GM23338 (cell line): ENCODE results near the gene MBLAC1. TPM values are rescaled to one million over a fixed set of nuclear protein-coding genes. Genes with fewer than 3 reads are reported as not detected.
"Not testable (repeated sequence)": the region's sequence is repeated elsewhere in the genome, so short reads cannot be mapped to it uniquely, and the experiment has no call there.

Source experiments
- ATAC-seq: fragments of 200-7000 bp; cut with Tn5 transposase; 3 replicates; pipeline ENCODE4 v1.9.1; 2020
- DNase-seq: peaks from one replicate; pipeline ENCODE4 v3.0.0-alpha.2; 2015; ENCODE audit warnings: low spot score
- H2AFZ ChIP-seq: fragments of 200-600 bp; sonication (generic); 2 replicates; pipeline ENCODE4 v1.8.0; 2016; ENCODE audit warnings: antibody characterized with exemption, mild to moderate bottlenecking, moderate library complexity
- H3F3A ChIP-seq: fragments of 200-600 bp; sonication (generic); replicated peaks from 2 replicates; pipeline ENCODE4 v1.8.0; 2017; ENCODE audit warnings: antibody characterized with exemption, mixed run types, low read depth
- H3K27ac ChIP-seq: fragments of 200-600 bp; sonication (generic); 2 replicates; pipeline ENCODE4 v1.6.1; 2016; ENCODE audit warnings: low read depth
- H3K27me3 ChIP-seq: fragments of 200-600 bp; sonication (generic); 2 replicates; pipeline ENCODE4 v1.8.0; 2016; ENCODE audit warnings: mild to moderate bottlenecking, mixed run types, moderate library complexity; ENCODE audit not compliant: insufficient read depth
- H3K36me3 ChIP-seq: fragments of 200-600 bp; sonication (generic); 2 replicates; pipeline ENCODE4 v1.8.0; 2016; ENCODE audit warnings: mild to moderate bottlenecking; ENCODE audit not compliant: insufficient read depth
- H3K4me1 ChIP-seq: fragments of 200-600 bp; sonication (generic); 2 replicates; pipeline ENCODE4 v1.8.0; 2016; ENCODE audit warnings: mild to moderate bottlenecking, moderate library complexity; ENCODE audit not compliant: insufficient read depth
- H3K4me2 ChIP-seq: fragments of 200-600 bp; sonication (generic); 2 replicates; pipeline ENCODE4 v1.7.1; 2017; ENCODE audit warnings: mixed run types
- H3K4me3 ChIP-seq: fragments of 200-600 bp; sonication (generic); 2 replicates; pipeline ENCODE4 v1.6.1; 2016; ENCODE audit warnings: mixed run types
- H3K79me2 ChIP-seq: fragments of 200-600 bp; sonication (generic); replicated peaks from 2 replicates; pipeline ENCODE4 v1.8.0; 2017; ENCODE audit warnings: mild to moderate bottlenecking; ENCODE audit not compliant: insufficient read depth
- H3K9me2 ChIP-seq: fragments of 200-600 bp; sonication (generic); 2 replicates; pipeline ENCODE4 v1.8.0; 2017; ENCODE audit not compliant: insufficient read depth
- H4K20me1 ChIP-seq: fragments of 200-600 bp; sonication (generic); replicated peaks from 2 replicates; pipeline ENCODE4 v1.8.0; 2017; ENCODE audit warnings: mild to moderate bottlenecking; ENCODE audit not compliant: insufficient read depth
- H3K27ac Mint-ChIP-seq: 2 replicates; pipeline ENCODE4 v1.8.0; 2020; ENCODE audit warnings: inconsistent platforms, mild to moderate bottlenecking, moderate library complexity, mixed read lengths
- H3K27me3 Mint-ChIP-seq: 3 replicates; pipeline ENCODE4 v1.8.0; 2022; ENCODE audit warnings: low read depth, mild to moderate bottlenecking, moderate library complexity, mixed read lengths, inconsistent platforms; ENCODE audit not compliant: insufficient read depth, poor library complexity
- H3K36me3 Mint-ChIP-seq: 3 replicates; pipeline ENCODE4 v1.8.0; 2021; ENCODE audit warnings: low read depth, mild to moderate bottlenecking, inconsistent platforms, moderate library complexity, mixed read lengths
- H3K4me1 Mint-ChIP-seq: 3 replicates; pipeline ENCODE4 v1.8.0; 2020; ENCODE audit warnings: mild to moderate bottlenecking, inconsistent platforms, mixed read lengths
- H3K4me3 Mint-ChIP-seq: 3 replicates; pipeline ENCODE4 v1.8.0; 2021; ENCODE audit warnings: moderate library complexity, mild to moderate bottlenecking, inconsistent platforms, mixed read lengths
- H3K9me3 Mint-ChIP-seq: 3 replicates; pipeline ENCODE4 v1.8.0; 2020; ENCODE audit warnings: moderate library complexity, mild to moderate bottlenecking, inconsistent platforms, mixed read lengths
- CREB1 ChIP-seq: fragments of 250-450 bp; sonication (Bioruptor Pico); IDR thresholded peaks from 2 replicates; pipeline ENCODE4 v1.5.0; 2020; ENCODE audit warnings: low read depth, mild to moderate bottlenecking, moderate library complexity
- EZH2phosphoT487 ChIP-seq: fragments of 200-600 bp; sonication (generic); IDR thresholded peaks from one replicate; pipeline ENCODE4 v1.8.1; 2018; ENCODE audit warnings: antibody characterized with exemption; ENCODE audit not compliant: unreplicated experiment
- JUNB ChIP-seq: IDR thresholded peaks from one replicate; pipeline ENCODE4 v1.6.1; 2016; ENCODE audit warnings: antibody characterized with exemption; ENCODE audit not compliant: unreplicated experiment
- POLR2AphosphoS5 ChIP-seq: IDR thresholded peaks from 2 replicates; pipeline ENCODE4 v1.6.1; 2016; ENCODE audit warnings: antibody characterized with exemption, low read depth
- REST ChIP-seq: IDR thresholded peaks from one replicate; pipeline ENCODE4 v1.6.1; 2018; ENCODE audit warnings: antibody characterized with exemption; ENCODE audit not compliant: unreplicated experiment
- STAT1 ChIP-seq: IDR thresholded peaks from one replicate; pipeline ENCODE4 v1.6.1; 2016; ENCODE audit warnings: antibody characterized with exemption; ENCODE audit not compliant: unreplicated experiment
- ZNF331 ChIP-seq: fragments of 250-450 bp; sonication (Bioruptor Pico); IDR thresholded peaks from 2 replicates; pipeline ENCODE4 v1.5.0; 2020; ENCODE audit warnings: low read depth, mild to moderate bottlenecking, moderate library complexity
- polyA plus RNA-seq: library from polyadenylated mRNA; unstranded; fragments of >200 nt; fragmentation: Nextera tagmentation; extraction: Ambion mirVana; gene quantifications from 2 replicates; pipeline ENCODE4 v1.2.1, GENCODE V29; 2016
- total RNA-seq: library from RNA; depleted of rRNA; stranded (reverse); fragments of >200 nt; shearing (Covaris generic); gene quantifications from 2 replicates; pipeline ENCODE4 v1.2.3, GENCODE V29; 2014
- TF ChIP-seq, protein P1 (sequence below): fragments of 250-450 bp; sonication (Bioruptor Pico); IDR thresholded peaks from 2 replicates; pipeline ENCODE4 v1.5.0; 2020; ENCODE audit warnings: mild to moderate bottlenecking, moderate library complexity

The MBLAC1 gene
- total and polyA plus RNA-seq, 2 experiments from 2014 or later, result 2.7 to 5.7 TPM

- not testable (repeated sequence) for H3K4me3 ChIP-seq
Measured at GRCh38 chr7:100146350-100146749, 19.6 kb downstream of the MBLAC1 start.

DNA sequence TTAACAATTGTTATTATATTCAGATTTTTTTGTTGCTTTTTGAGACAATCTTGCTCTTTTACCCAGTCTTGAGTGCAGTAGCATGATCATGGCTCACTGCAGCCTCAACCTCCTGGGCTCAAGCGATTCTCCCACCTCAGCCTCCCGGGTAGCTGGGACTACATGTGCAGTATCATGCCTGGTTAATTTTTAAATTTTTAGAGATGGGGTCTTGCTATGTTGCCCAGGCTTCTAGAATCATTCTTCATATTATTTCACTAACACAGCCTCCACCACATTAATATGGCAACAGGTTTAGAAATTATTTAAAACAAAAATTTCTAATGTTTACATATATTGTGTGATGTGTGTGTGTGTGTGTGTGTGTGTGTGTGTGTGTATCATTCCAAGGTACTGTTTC lies 20.5 kb downstream of the MBLAC1 start:
- H3K36me3 ChIP-seq, result no peaks in the 10 kb centered on the region
- Mint-ChIP-seq H3K9me3 (peaks cover 4% of the 10 kb centered on the region; the same call in 1 of the 3 replicates), H3K36me3 (peaks cover 16% of the 10 kb centered on the region), H3K27me3 (peaks cover 10% of the 10 kb centered on the region), H3K4me1 (peaks cover 21% of the 10 kb centered on the region), H3K27ac (no peak overlapping the region), H3K4me3 (no peak overlapping the region)
- no peak overlapping the region for H3K4me3 ChIP-seq
- H3K9me2 ChIP-seq, result no peaks in the 10 kb centered on the region
- H3F3A ChIP-seq, result peaks cover 9% of the 10 kb centered on the region
- H3K4me2 ChIP-seq, result no peak overlapping the region
- no peak for TF ChIP-seq STAT1
- no peak for TF ChIP-seq REST
- TF ChIP-seq POLR2AphosphoS5, result no peak
- no peak for TF ChIP-seq JUNB
- TF ChIP-seq EZH2phosphoT487, result no peak
- TF ChIP-seq ZNF331 (CRISPR knock-in tag), result no peak
- TF ChIP-seq, protein P1, sequence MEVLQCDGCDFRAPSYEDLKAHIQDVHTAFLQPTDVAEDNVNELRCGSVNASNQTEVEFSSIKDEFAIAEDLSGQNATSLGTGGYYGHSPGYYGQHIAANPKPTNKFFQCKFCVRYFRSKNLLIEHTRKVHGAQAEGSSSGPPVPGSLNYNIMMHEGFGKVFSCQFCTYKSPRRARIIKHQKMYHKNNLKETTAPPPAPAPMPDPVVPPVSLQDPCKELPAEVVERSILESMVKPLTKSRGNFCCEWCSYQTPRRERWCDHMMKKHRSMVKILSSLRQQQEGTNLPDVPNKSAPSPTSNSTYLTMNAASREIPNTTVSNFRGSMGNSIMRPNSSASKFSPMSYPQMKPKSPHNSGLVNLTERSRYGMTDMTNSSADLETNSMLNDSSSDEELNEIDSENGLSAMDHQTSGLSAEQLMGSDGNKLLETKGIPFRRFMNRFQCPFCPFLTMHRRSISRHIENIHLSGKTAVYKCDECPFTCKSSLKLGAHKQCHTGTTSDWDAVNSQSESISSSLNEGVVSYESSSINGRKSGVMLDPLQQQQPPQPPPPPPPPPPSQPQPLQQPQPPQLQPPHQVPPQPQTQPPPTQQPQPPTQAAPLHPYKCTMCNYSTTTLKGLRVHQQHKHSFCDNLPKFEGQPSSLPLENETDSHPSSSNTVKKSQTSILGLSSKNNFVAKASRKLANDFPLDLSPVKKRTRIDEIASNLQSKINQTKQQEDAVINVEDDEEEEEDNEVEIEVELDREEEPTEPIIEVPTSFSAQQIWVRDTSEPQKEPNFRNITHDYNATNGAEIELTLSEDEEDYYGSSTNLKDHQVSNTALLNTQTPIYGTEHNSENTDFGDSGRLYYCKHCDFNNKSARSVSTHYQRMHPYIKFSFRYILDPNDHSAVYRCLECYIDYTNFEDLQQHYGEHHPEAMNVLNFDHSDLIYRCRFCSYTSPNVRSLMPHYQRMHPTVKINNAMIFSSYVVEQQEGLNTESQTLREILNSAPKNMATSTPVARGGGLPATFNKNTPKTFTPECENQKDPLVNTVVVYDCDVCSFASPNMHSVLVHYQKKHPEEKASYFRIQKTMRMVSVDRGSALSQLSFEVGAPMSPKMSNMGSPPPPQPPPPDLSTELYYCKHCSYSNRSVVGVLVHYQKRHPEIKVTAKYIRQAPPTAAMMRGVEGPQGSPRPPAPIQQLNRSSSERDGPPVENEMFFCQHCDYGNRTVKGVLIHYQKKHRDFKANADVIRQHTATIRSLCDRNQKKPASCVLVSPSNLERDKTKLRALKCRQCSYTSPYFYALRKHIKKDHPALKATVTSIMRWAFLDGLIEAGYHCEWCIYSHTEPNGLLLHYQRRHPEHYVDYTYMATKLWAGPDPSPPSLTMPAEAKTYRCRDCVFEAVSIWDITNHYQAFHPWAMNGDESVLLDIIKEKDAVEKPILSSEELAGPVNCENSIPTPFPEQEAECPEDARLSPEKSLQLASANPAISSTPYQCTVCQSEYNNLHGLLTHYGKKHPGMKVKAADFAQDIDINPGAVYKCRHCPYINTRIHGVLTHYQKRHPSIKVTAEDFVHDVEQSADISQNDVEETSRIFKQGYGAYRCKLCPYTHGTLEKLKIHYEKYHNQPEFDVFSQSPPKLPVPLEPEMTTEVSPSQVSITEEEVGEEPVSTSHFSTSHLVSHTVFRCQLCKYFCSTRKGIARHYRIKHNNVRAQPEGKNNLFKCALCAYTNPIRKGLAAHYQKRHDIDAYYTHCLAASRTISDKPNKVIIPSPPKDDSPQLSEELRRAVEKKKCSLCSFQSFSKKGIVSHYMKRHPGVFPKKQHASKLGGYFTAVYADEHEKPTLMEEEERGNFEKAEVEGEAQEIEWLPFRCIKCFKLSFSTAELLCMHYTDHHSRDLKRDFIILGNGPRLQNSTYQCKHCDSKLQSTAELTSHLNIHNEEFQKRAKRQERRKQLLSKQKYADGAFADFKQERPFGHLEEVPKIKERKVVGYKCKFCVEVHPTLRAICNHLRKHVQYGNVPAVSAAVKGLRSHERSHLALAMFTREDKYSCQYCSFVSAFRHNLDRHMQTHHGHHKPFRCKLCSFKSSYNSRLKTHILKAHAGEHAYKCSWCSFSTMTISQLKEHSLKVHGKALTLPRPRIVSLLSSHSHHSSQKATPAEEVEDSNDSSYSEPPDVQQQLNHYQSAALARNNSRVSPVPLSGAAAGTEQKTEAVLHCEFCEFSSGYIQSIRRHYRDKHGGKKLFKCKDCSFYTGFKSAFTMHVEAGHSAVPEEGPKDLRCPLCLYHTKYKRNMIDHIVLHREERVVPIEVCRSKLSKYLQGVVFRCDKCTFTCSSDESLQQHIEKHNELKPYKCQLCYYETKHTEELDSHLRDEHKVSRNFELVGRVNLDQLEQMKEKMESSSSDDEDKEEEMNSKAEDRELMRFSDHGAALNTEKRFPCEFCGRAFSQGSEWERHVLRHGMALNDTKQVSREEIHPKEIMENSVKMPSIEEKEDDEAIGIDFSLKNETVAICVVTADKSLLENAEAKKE, result no peak
- TF ChIP-seq CREB1 (CRISPR knock-in tag), result no peak
- H3K27me3 ChIP-seq, result no peaks in the 10 kb centered on the region
- no peak for ATAC-seq
- peaks cover 29% of the 10 kb centered on the region for H3K79me2 ChIP-seq
- no peak overlapping the region for H3K27ac ChIP-seq
- peaks cover 3% of the 10 kb centered on the region for H4K20me1 ChIP-seq
- no peak overlapping the region for H2AFZ ChIP-seq
- no peak for DNase-seq
- H3K4me1 ChIP-seq, result peaks cover 15% of the 10 kb centered on the region

More at GRCh38 chr7:100146350-100146749, 19.6 kb downstream of the MBLAC1 start:
- H3K27ac Mint-ChIP-seq, H3K4me3 Mint-ChIP-seq, H3K27ac ChIP-seq, H3K4me2 ChIP-seq, H3K27me3 ChIP-seq, H3K36me3 ChIP-seq, H2AFZ ChIP-seq, H3K27me3 Mint-ChIP-seq, H3K9me2 ChIP-seq, H4K20me1 ChIP-seq, H3F3A ChIP-seq, H3K9me3 Mint-ChIP-seq, DNase-seq, H3K36me3 Mint-ChIP-seq, ATAC-seq: not testable (repeated sequence)
- H3K79me2 ChIP-seq, result peaks cover 24% of the 10 kb centered on the region
- peaks cover 15% of the 10 kb centered on the region for H3K4me1 ChIP-seq
- peaks cover 19% of the 10 kb centered on the region for H3K4me1 Mint-ChIP-seq
